AG09319 (cell line): ENCODE data around the gene MIOS.
A peak's percentile ranks its signal among the peaks of the same experiment; 100 is the strongest.

ENCODE experiments used
- DNase-seq: peaks from one replicate; pipeline ENCODE4 v3.0.0-alpha.2; 2010; ENCODE audit warnings: low read depth; ENCODE audit errors: extremely low read depth
- CTCF ChIP-seq: IDR thresholded peaks from 2 replicates; pipeline ENCODE4 v1.5.1; 2011; ENCODE audit warnings: low read depth, mild to moderate bottlenecking, inconsistent platforms, low read length, moderate library complexity

MIOS gene

GRCh38 chr7:7620644-7621210 is 54.0 kb downstream of the MIOS start:
- no peak for TF ChIP-seq CTCF
- no peak for DNase-seq

- no peak for DNase-seq
- TF ChIP-seq CTCF, result no peak
Measured at GRCh38 chr7:7628476-7628875, 61.8 kb downstream of the MIOS start.

GRCh38 chr7:7630626-7631329 is 64.1 kb downstream of the MIOS start:
- no peak for TF ChIP-seq CTCF
- DNase-seq, result no peak

GRCh38 chr7:7639421-7639820 is 72.7 kb downstream of the MIOS start:
- no peak for DNase-seq
- TF ChIP-seq CTCF, result no peak

- no peak for TF ChIP-seq CTCF
- no peak for DNase-seq
Measured at GRCh38 chr7:7639847-7640220, 73.2 kb downstream of the MIOS start.

- no peak for TF ChIP-seq CTCF
- DNase-seq, result peak; percentile 94
Measured at GRCh38 chr7:7640221-7641128, 73.8 kb downstream of the MIOS start, which contains the start of gene UMAD1. TSS of gene UMAD1 (plus strand) at chr7:7640752. CDS start at chr7:7673372, 32,620 bp downstream.
